Bone marrow (tissue), 2 donors: ENCODE results near the gene FILIP1L.

Experiments
- DNase-seq, 2 donors: peaks; one replicate each; lab custom pipeline; 2025; lab: John Stamatoyannopoulos, UW

FILIP1L gene

GRCh38 chr3:100114413-100115030 is at the start of gene FILIP1L:
FILIP1L (minus strand) TSS chr3:100114501.
- no peak for DNase-seq

GRCh38 chr3:100163787-100164186 is 49.5 kb upstream of the FILIP1L start:
- no peak for DNase-seq

- DNase-seq: no peak
These were observed 46.2 kb upstream of the FILIP1L start for GRCh38 chr3:100160521-100160920.

- DNase-seq: no peak
These were observed 45.2 kb upstream of the FILIP1L start for GRCh38 chr3:100159331-100160153.

- no peak for DNase-seq
These were observed 44.6 kb upstream of the FILIP1L start for GRCh38 chr3:100158918-100159330.

- no peak for DNase-seq
These were observed 43.4 kb upstream of the FILIP1L start for GRCh38 chr3:100157685-100158084.

GRCh38 chr3:100155590-100155989 is 41.3 kb upstream of the FILIP1L start:
- DNase-seq: no peak

GRCh38 chr3:100155128-100155527 is 40.8 kb upstream of the FILIP1L start:
- DNase-seq: no peak

- no peak for DNase-seq
These were observed 39.9 kb upstream of the FILIP1L start for GRCh38 chr3:100154171-100154570.

- no peak for DNase-seq
These were observed 36.9 kb upstream of the FILIP1L start for GRCh38 chr3:100151024-100151707.

- no peak for DNase-seq
These were observed 36.2 kb upstream of the FILIP1L start for GRCh38 chr3:100150473-100150872.

- DNase-seq: no peak
These were observed 35.6 kb upstream of the FILIP1L start for GRCh38 chr3:100149713-100150415.

GRCh38 chr3:100149130-100149529 is 34.8 kb upstream of the FILIP1L start:
- DNase-seq: no peak

GRCh38 chr3:100144255-100144866 is 30.1 kb upstream of the FILIP1L start:
- no peak for DNase-seq

- no peak for DNase-seq
These were observed 27.3 kb upstream of the FILIP1L start for GRCh38 chr3:100141586-100141985.

- DNase-seq: no peak
These were observed 26.7 kb upstream of the FILIP1L start for GRCh38 chr3:100140976-100141375.

GRCh38 chr3:100136921-100137320 is 22.6 kb upstream of the FILIP1L start:
- no peak for DNase-seq

- peak in 1 of 2 donors; percentile 23 for DNase-seq
These were observed 16.9 kb upstream of the FILIP1L start for GRCh38 chr3:100131241-100131640.

GRCh38 chr3:100129941-100130340 is 15.6 kb upstream of the FILIP1L start:
- DNase-seq: peak in 1 of 2 donors; percentile 43

GRCh38 chr3:100128565-100128964 is 14.3 kb upstream of the FILIP1L start:
- DNase-seq: no peak

- no peak for DNase-seq
These were observed 13.5 kb upstream of the FILIP1L start for GRCh38 chr3:100127792-100128191.
